OCI-LY7 (cell line): ENCODE measurements around the gene JDP2. TPM values are rescaled to one million over a fixed set of nuclear protein-coding genes. Genes with fewer than 3 reads are reported as not detected.
A peak's percentile ranks its signal among the peaks of the same experiment; 100 is the strongest.

Experiments used
- BruUV-seq: library from RNA; stranded (reverse); fragments of 400-500 nt; replicated peaks from 2 replicates; lab custom pipeline; 2021; lab: Mats Ljungman, UMichigan
- CTCF ChIA-PET: fragments of 300-600 bp; sonication (Branson Sonifier 250); formaldehyde crosslinking; loops from one replicate; lab custom pipeline; 2022; ENCODE audit warnings: antibody characterized with exemption; ENCODE audit not compliant: unreplicated experiment; lab: Charles Lee
- POLR2A ChIA-PET: fragments of 300-600 bp; sonication (Branson Sonifier 250); formaldehyde crosslinking; loops from one replicate; lab custom pipeline; 2022; ENCODE audit warnings: antibody characterized with exemption; lab: Charles Lee
- DNase-seq: peaks from one replicate; pipeline ENCODE4 v3.0.0-alpha.2; 2015; ENCODE audit warnings: low spot score
- H2AFZ ChIP-seq: fragments of 200-600 bp; sonication (generic), shearing (Covaris generic); 2 replicates; pipeline ENCODE4 v1.6.1; 2014; ENCODE audit warnings: mild to moderate bottlenecking, antibody characterized with exemption, low read length, moderate library complexity
- H3K27ac ChIP-seq: fragments of 200-600 bp; sonication (generic); 2 replicates; pipeline ENCODE4 v1.5.1; 2014; ENCODE audit warnings: mixed run types, low read depth, mild to moderate bottlenecking, moderate library complexity, low read length, inconsistent platforms; ENCODE audit not compliant: poor library complexity, severe bottlenecking
- H3K36me3 ChIP-seq: fragments of 200-600 bp; sonication (generic); 2 replicates; pipeline ENCODE4 v1.6.1; 2014; ENCODE audit warnings: mild to moderate bottlenecking, antibody characterized with exemption, low read length, moderate library complexity, mixed read lengths; ENCODE audit not compliant: insufficient read depth
- H3K4me1 ChIP-seq: fragments of 200-600 bp; sonication (generic); 2 replicates; pipeline ENCODE4 v1.5.1; 2014; ENCODE audit warnings: mild to moderate bottlenecking, low read length; ENCODE audit not compliant: insufficient read depth, poor library complexity, severe bottlenecking
- H3K4me2 ChIP-seq: fragments of 200-600 bp; sonication (generic); 2 replicates; pipeline ENCODE4 v1.6.1; 2014; ENCODE audit warnings: mild to moderate bottlenecking, low read length
- H3K4me3 ChIP-seq: fragments of 200-600 bp; sonication (generic); 2 replicates; pipeline ENCODE4 v1.5.1; 2014; ENCODE audit warnings: mild to moderate bottlenecking, low read depth, low read length; ENCODE audit not compliant: poor library complexity, severe bottlenecking
- H3K79me2 ChIP-seq: fragments of 200-600 bp; sonication (generic); 2 replicates; pipeline ENCODE4 v1.6.1; 2016; ENCODE audit warnings: low read depth, mild to moderate bottlenecking, low read length, moderate library complexity, mixed read lengths; ENCODE audit not compliant: insufficient read depth
- H3K9me2 ChIP-seq: fragments of 200-600 bp; sonication (generic); 2 replicates; pipeline ENCODE4 v1.6.1; 2016; ENCODE audit warnings: mild to moderate bottlenecking, low read length, mixed read lengths; ENCODE audit not compliant: insufficient read depth
- H3K9me3 ChIP-seq: fragments of 200-600 bp; sonication (generic); 2 replicates; pipeline ENCODE4 v1.6.1; 2014; ENCODE audit warnings: mild to moderate bottlenecking, mixed run types, low read length, mixed read lengths
- H4K20me1 ChIP-seq: fragments of 200-600 bp; sonication (generic); 2 replicates; pipeline ENCODE4 v1.6.1; 2014; ENCODE audit warnings: mild to moderate bottlenecking, antibody characterized with exemption, low read length, moderate library complexity, mixed read lengths; ENCODE audit not compliant: insufficient read depth
- CTCF ChIP-seq: fragments of 200-600 bp; sonication (generic); conservative IDR thresholded peaks from 2 replicates; pipeline ENCODE4 v1.5.1; 2014; ENCODE audit warnings: mild to moderate bottlenecking, antibody characterized with exemption, low read length, moderate library complexity, mixed read lengths
- EZH2phosphoT487 ChIP-seq: fragments of 200-600 bp; sonication (generic); IDR thresholded peaks from 2 replicates; pipeline ENCODE4 v1.6.1; 2018; ENCODE audit warnings: low read depth, borderline replicate concordance, mild to moderate bottlenecking, mixed run types, antibody characterized with exemption, low read length, moderate library complexity, mixed read lengths
- intact Hi-C: fragments of 100-400 bp; cut with micrococcal nuclease; formaldehyde crosslinking; loops from one replicate; pipeline ENCODE4 v1.10.0; 2022; ENCODE audit not compliant: unreplicated experiment
- total RNA-seq, 2 experiments: library from RNA; depleted of rRNA in 1 of 2; stranded (reverse); fragments of >200 nt in 1 of 2; shearing (Covaris generic) in 1 of 2; gene quantifications; 2 replicates each; pipeline ENCODE4 v1.2.3, GENCODE V29; 2014 to 2022

JDP2 gene
- total RNA-seq, 2 experiments from 2014 or later, result 45.7 to 62.7 TPM

GRCh38 chr14:75449036-75449435, 21.2 kb downstream of the JDP2 start:
- H3K4me3 ChIP-seq, result no peak overlapping the region
- CTCF ChIA-PET, result no interaction called here
- H3K4me1 ChIP-seq, result peaks cover 91% of the 10 kb centered on the region
- H3K79me2 ChIP-seq, result peaks cover 35% of the 10 kb centered on the region; the same call in 1 of the 2 replicates
- intact Hi-C loops, result no loop called here
- POLR2A ChIA-PET, result interaction anchor here (1.5 kb wide), 1 partner anchor 19 kb away, joined by 4 read pairs; no protein-coding TSS in a partner anchor
- no peak overlapping the region for H2AFZ ChIP-seq
- H3K9me2 ChIP-seq, result no peaks in the 10 kb centered on the region
- no peaks in the 10 kb centered on the region for H3K9me3 ChIP-seq
- H3K4me2 ChIP-seq, result no peak overlapping the region; the same call in 1 of the 2 replicates
- DNase-seq, result no peak
- no peaks in the 10 kb centered on the region for H4K20me1 ChIP-seq
- no peak overlapping the region for H3K27ac ChIP-seq
- TF ChIP-seq EZH2phosphoT487, result no peak
- TF ChIP-seq CTCF, result no peak
- no TSS peak for BruUV-seq
- H3K36me3 ChIP-seq, result peaks cover 96% of the 10 kb centered on the region

GRCh38 chr14:75449696-75450095, 21.9 kb downstream of the JDP2 start:
- CTCF ChIA-PET, result no interaction called here
- peak overlapping the region; percentile 11; the same call in 1 of the 2 replicates for H3K4me2 ChIP-seq

More at GRCh38 chr14:75449696-75450095, 21.9 kb downstream of the JDP2 start:
- H3K9me3 ChIP-seq, result no peaks in the 10 kb centered on the region
- H4K20me1 ChIP-seq, result no peaks in the 10 kb centered on the region
- peaks cover 39% of the 10 kb centered on the region; the same call in 1 of the 2 replicates for H3K79me2 ChIP-seq
- H2AFZ ChIP-seq, result no peak overlapping the region
- H3K9me2 ChIP-seq, result no peaks in the 10 kb centered on the region
- no peak for DNase-seq
- POLR2A ChIA-PET, result interaction anchor here (1.0 to 1.5 kb wide), 2 partner anchors 17 to 19 kb away, joined by 3 to 4 read pairs; no protein-coding TSS in a partner anchor
- H3K36me3 ChIP-seq, result peaks cover 96% of the 10 kb centered on the region
- no peak overlapping the region for H3K4me3 ChIP-seq
- BruUV-seq, result no TSS peak
- peaks cover 94% of the 10 kb centered on the region for H3K4me1 ChIP-seq
- peak overlapping the region; percentile 10 for H3K27ac ChIP-seq
- intact Hi-C loops, result no loop called here
- TF ChIP-seq EZH2phosphoT487 (no peak), CTCF (no peak)
